BE2C (cell line): ENCODE results near the gene GRID1.

Experiments used
- DNase-seq: peaks from one replicate; pipeline ENCODE4 v3.0.0-alpha.2; 2020
- H3K27me3 ChIP-seq: fragments of 250-450 bp; sonication (Bioruptor Pico); 2 replicates; pipeline ENCODE4 v1.5.1; 2020; ENCODE audit warnings: mild to moderate bottlenecking
- H3K36me3 ChIP-seq: fragments of 250-450 bp; sonication (Bioruptor Pico); 2 replicates; pipeline ENCODE4 v1.5.1; 2020; ENCODE audit warnings: mild to moderate bottlenecking
- H3K4me1 ChIP-seq: fragments of 250-450 bp; sonication (Bioruptor Pico); 2 replicates; pipeline ENCODE4 v1.5.1; 2020
- H3K4me3 ChIP-seq: 2 replicates; pipeline ENCODE4 v1.5.1; 2011; ENCODE audit warnings: low read depth, low read length
- H3K9me3 ChIP-seq: fragments of 250-450 bp; sonication (Bioruptor Pico); 2 replicates; pipeline ENCODE4 v1.5.1; 2020
- TF ChIP-seq, protein P1 (sequence below): IDR thresholded peaks from 2 replicates; pipeline ENCODE4 v1.5.1; 2012; ENCODE audit warnings: mild to moderate bottlenecking, low read depth, low read length

The GRID1 gene

DNA sequence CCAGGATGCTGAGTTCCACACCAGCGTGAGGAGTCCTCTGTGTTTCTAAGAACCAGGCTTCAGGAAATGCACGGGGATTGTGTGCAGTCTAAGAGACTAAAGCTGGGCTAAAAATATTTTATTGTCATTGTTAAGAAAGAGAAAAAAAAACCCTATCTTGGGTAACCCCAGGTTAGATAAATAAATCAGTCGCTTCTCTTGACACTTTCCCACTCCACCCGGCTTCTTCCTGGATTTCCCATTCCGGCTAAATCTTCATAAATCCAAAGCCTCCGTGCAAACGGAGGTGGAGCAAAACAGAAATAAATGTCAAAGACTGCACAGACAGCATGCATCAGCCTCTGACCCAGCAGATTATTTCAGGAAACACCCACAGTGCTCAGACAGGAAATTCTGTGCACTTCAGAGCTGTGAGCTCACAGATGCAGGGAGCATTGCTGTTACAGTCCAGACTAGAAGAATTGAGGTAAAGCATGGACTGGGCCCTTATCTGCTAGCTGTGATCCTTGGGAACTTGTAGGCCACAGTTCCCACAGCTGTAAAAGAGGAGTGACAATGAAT, 44.8 kb upstream of the GRID1 start:
- Histone ChIP-seq H3K9me3 (no peaks in the 10 kb centered on the region), H3K36me3 (no peaks in the 10 kb centered on the region), H3K4me3 (no peak overlapping the region), H3K4me1 (no peaks in the 10 kb centered on the region), H3K27me3 (peaks cover 4% of the 10 kb centered on the region; the same call in 1 of the 2 replicates)
- DNase-seq, result no peak
- TF ChIP-seq, protein P1, sequence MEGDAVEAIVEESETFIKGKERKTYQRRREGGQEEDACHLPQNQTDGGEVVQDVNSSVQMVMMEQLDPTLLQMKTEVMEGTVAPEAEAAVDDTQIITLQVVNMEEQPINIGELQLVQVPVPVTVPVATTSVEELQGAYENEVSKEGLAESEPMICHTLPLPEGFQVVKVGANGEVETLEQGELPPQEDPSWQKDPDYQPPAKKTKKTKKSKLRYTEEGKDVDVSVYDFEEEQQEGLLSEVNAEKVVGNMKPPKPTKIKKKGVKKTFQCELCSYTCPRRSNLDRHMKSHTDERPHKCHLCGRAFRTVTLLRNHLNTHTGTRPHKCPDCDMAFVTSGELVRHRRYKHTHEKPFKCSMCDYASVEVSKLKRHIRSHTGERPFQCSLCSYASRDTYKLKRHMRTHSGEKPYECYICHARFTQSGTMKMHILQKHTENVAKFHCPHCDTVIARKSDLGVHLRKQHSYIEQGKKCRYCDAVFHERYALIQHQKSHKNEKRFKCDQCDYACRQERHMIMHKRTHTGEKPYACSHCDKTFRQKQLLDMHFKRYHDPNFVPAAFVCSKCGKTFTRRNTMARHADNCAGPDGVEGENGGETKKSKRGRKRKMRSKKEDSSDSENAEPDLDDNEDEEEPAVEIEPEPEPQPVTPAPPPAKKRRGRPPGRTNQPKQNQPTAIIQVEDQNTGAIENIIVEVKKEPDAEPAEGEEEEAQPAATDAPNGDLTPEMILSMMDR, result no peak

DNA sequence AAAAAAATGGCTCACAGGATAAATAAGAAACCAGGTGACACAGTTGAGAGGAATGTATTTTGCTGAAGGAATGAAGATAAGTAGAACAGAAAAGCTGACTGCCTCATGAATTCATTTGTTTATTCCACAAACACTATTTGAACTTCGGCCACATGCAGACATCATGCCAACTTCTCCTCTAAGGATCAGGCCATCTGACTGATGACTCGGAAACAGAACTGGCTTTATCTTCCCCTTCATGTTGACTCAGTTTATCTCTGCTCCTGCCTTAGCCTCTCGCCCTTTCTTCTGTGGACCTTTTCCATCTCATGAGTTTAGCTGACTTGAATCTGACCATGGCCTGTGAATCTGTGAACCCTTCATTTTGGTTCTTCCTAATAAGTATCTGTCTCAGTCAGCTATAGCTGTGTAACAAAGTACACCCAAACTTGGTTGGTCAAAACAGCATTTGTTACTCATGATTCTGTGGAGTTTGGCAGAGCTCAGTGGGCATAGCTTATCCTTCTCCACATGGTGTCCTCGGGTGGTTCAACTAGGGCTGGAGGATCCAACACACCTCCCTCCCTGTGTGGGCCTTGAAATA, 44.0 kb upstream of the GRID1 start:
- Histone ChIP-seq H3K27me3 (peaks cover under 1% of the 10 kb centered on the region; the same call in 1 of the 2 replicates), H3K9me3 (no peaks in the 10 kb centered on the region), H3K36me3 (no peaks in the 10 kb centered on the region), H3K4me1 (no peaks in the 10 kb centered on the region), H3K4me3 (no peak overlapping the region)
- TF ChIP-seq, protein P1, result no peak
- DNase-seq, result no peak

DNA sequence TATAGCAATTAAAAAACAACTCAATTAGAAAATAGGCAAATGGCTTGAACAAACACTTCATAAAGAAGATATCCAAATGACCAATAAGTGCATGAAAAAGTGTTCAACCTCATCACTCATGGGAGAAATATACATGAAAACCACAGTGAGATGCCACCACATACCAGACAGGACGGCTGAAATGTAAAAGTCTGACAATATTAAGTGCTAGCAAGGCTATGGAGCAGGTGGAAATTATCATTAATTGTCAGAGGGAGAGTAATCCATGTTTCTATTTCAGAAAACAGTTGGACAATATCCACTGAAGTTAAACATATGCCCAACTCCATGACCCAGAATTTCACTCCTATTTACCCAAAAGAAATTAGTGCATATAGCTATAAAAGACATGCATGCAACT, 42.6 kb upstream of the GRID1 start:
- H3K9me3 ChIP-seq, result no peaks in the 10 kb centered on the region
- no peak overlapping the region for H3K4me3 ChIP-seq
- DNase-seq, result no peak
- no peaks in the 10 kb centered on the region for H3K36me3 ChIP-seq
- H3K27me3 ChIP-seq, result no peaks in the 10 kb centered on the region
- TF ChIP-seq, protein P1, result no peak
- no peaks in the 10 kb centered on the region for H3K4me1 ChIP-seq

DNA sequence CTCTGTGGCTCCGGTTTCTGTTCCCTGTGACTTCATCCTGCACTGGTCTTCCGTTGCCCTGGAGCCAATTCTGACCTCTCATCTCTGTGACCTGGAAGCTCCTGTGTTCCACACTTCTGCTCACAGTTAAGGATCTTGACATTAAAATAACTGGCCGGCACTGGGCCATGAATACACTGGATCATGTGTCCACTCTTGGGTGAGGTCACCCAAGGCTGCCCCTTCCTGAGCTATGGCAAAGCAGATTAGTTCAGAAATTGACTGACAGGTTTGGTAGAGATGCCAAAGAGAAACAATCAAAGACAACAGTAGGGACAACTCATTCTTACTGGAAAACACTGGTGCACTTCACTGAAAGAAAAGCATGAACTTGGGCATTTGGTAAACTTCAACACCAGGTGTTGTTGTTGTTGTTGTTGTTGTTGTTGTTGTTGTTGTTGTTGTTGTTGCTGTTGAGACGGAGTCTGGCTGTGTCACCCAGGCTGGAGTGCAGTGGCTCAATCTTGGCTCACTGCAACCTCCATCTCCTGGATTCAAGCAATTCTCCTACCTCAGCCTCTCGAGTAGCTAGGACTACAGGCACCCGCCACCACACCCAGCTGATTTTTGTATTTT, 36.7 kb upstream of the GRID1 start:
- Histone ChIP-seq H3K4me3 (no peak overlapping the region), H3K36me3 (no peaks in the 10 kb centered on the region)
- no peak for DNase-seq

DNA sequence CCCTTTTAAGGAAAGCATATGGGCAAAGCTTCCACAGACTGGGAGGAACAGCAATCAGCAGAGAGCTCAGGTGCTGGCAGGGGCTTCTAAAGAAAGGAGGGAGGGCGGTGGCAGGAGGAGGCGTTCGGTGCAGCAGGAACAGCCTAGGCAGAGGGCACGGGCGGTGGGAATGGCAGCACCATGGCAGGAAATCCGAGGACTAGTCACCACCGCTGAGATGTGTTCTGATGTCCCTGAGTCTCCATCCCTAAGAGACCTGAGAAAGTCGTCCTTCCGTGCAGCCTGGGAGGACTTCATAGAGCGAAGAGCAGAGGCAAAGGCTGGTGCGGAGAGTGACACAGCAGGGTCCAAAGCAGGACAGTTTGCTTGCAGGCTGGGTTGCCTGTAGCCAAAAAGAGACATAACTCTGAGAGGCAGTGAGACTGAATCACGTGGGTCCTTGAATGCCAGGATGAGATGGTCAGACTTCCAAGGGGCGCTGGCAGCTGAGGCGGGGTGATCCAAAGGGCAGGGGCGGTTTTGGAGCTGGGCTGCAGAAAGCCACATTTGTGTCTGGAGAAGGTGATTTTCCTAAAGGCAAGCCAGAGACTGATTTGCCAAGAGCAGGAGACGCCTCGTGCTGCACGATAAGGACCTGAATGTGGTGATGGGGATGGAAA, 35.8 kb upstream of the GRID1 start:
- TF ChIP-seq, protein P1, result no peak
- no peak overlapping the region for H3K4me3 ChIP-seq

More for the DNA sequence above, 36.7 kb upstream of the GRID1 start:
- TF ChIP-seq, protein P1, result no peak
- Histone ChIP-seq H3K4me1 (no peaks in the 10 kb centered on the region), H3K27me3 (peaks cover 13% of the 10 kb centered on the region), H3K9me3 (no peaks in the 10 kb centered on the region)

More for the DNA sequence above, 35.8 kb upstream of the GRID1 start:
- Histone ChIP-seq H3K36me3 (no peaks in the 10 kb centered on the region), H3K27me3 (peaks cover 13% of the 10 kb centered on the region), H3K9me3 (no peaks in the 10 kb centered on the region), H3K4me1 (no peaks in the 10 kb centered on the region)
- DNase-seq, result no peak
